Brain microvascular endothelial cell (primary cell): ENCODE measurements around the gene C10orf67.

ENCODE experiments used
- DNase-seq: peaks from one replicate; pipeline ENCODE4 v3.0.0-alpha.2; 2020
- H3K27ac ChIP-seq: fragments of 250-450 bp; sonication (Bioruptor Pico); 2 replicates; pipeline ENCODE4 v1.5.1; 2020; ENCODE audit warnings: mild to moderate bottlenecking, moderate library complexity
- H3K27me3 ChIP-seq: fragments of 250-450 bp; sonication (Bioruptor Pico); replicated peaks from 2 replicates; pipeline ENCODE4 v1.5.1; 2020; ENCODE audit warnings: mild to moderate bottlenecking
- H3K36me3 ChIP-seq: fragments of 250-450 bp; sonication (Bioruptor Pico); replicated peaks from 2 replicates; pipeline ENCODE4 v1.5.1; 2020; ENCODE audit warnings: mild to moderate bottlenecking
- H3K4me3 ChIP-seq: 2 replicates; pipeline ENCODE4 v1.5.1; 2011; ENCODE audit warnings: low read depth, mild to moderate bottlenecking, control low read depth, low read length, moderate library complexity
- in situ Hi-C: cut with HindIII; loops from 2 replicates; pipeline ENCODE4 v1.10.0; 2017; ENCODE audit warnings: low sequenced_read_pairs, low pct_ligation_motif_present
- TF ChIP-seq, protein P1 (sequence below): IDR thresholded peaks from 2 replicates; pipeline ENCODE4 v1.5.1; 2011; ENCODE audit warnings: low read depth, mild to moderate bottlenecking, moderate library complexity, low read length, control low read depth, inconsistent platforms; ENCODE audit errors: missing control alignments

Gene C10orf67

DNA sequence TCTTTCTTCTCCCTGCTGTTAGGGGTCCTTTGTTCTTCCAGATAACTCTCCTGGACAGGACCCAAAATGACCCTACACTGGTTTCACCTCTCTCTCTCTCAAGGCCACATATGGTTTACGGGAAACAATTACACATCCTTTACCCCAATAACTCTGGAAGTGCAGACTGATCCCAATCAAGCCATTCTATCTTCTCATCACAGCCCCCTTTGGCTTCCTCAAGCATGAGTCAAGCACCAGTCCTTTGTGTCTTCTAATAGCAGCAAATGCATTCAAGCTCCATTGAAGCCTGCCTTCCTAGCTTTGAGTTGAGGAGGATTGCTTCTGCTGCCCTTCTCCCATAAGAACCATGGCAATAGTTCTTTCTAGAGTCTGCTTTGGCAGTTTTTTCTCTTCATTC lies 20.2 kb downstream of the C10orf67 start:
- DNase-seq, result no peak
- TF ChIP-seq, protein P1, sequence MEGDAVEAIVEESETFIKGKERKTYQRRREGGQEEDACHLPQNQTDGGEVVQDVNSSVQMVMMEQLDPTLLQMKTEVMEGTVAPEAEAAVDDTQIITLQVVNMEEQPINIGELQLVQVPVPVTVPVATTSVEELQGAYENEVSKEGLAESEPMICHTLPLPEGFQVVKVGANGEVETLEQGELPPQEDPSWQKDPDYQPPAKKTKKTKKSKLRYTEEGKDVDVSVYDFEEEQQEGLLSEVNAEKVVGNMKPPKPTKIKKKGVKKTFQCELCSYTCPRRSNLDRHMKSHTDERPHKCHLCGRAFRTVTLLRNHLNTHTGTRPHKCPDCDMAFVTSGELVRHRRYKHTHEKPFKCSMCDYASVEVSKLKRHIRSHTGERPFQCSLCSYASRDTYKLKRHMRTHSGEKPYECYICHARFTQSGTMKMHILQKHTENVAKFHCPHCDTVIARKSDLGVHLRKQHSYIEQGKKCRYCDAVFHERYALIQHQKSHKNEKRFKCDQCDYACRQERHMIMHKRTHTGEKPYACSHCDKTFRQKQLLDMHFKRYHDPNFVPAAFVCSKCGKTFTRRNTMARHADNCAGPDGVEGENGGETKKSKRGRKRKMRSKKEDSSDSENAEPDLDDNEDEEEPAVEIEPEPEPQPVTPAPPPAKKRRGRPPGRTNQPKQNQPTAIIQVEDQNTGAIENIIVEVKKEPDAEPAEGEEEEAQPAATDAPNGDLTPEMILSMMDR, result no peak
- Histone ChIP-seq H3K27me3 (no peaks in the 10 kb centered on the region), H3K36me3 (no peaks in the 10 kb centered on the region), H3K4me3 (no peak overlapping the region), H3K27ac (no peak overlapping the region)
- in situ Hi-C loops, result loop anchor here (25.0 kb wide), 1 partner anchor 213 kb away; no protein-coding TSS in a partner anchor

DNA sequence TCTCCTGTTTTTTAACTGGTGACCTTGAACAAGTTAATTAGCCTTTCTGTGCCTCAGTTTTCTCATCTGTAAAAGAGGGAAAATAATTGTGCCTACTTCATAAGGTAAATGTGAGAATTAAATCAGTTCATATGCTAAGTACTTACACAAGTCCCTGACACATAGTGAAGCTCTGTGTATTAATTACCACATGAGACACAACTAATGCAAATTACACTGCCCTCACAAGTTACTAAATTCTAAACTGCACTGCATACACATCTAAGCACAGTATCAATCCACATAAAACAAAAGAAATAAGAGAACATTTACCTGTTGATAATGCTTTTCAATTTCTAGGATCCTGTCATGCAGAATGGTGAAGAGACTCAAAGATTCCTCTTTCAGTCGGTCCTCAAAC lies 22.5 kb downstream of the C10orf67 start:
- in situ Hi-C loops, result loop anchor here (25.0 kb wide), 1 partner anchor 215 kb away; no protein-coding TSS in a partner anchor

DNA sequence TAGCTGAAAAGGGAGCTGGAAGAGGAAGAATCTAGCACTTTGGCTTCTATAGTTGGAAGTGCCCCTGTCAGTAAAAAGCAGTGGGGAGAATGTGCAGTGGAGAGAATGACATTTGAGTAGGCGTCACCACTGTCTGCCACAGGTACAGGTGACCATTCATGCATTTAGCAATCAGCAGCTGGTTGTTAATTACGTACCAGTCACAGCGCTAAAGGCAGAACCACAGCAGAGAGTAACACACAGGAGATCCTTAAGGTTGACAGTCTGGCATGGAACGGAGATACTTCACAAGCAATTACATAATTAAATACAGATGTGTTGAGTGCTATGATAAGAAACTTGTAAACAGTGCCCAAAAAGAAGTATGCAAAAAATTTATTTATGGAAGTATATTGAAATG lies 24.8 kb downstream of the C10orf67 start:
- Histone ChIP-seq H3K27ac (no peak overlapping the region), H3K4me3 (no peak overlapping the region), H3K36me3 (no peaks in the 10 kb centered on the region), H3K27me3 (no peaks in the 10 kb centered on the region)
- in situ Hi-C loops, result loop anchor here (25.0 kb wide), 1 partner anchor 217 kb away; no protein-coding TSS in a partner anchor
- no peak for DNase-seq
- TF ChIP-seq, protein P1, result no peak

More for the DNA sequence above, 22.5 kb downstream of the C10orf67 start:
- Histone ChIP-seq H3K27me3 (no peaks in the 10 kb centered on the region), H3K36me3 (no peaks in the 10 kb centered on the region), H3K27ac (no peak overlapping the region), H3K4me3 (no peak overlapping the region)
- TF ChIP-seq, protein P1, result no peak
- no peak for DNase-seq

DNA sequence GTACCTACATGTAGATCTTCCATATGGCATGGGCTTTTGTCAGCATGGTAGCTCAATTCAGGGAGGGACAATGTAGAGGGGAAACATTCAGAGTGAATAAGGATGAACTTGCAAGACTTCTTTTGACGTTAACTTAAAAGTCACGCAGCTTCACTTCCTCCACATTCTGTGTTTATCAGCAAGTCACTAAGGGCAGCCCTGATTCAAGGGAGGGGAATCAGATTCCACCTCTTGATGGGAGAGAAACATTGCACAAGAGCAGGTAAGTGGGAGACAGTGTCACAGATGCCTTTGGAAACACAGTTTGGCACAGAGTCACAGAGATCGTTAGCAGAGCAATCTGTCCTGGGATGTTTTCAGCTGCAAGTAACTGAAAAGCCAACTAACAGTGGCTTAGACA lies 26.2 kb downstream of the C10orf67 start:
- TF ChIP-seq, protein P1, result no peak
- H3K27me3 ChIP-seq, result no peaks in the 10 kb centered on the region
- H3K36me3 ChIP-seq, result no peaks in the 10 kb centered on the region
- DNase-seq, result no peak
- H3K4me3 ChIP-seq, result no peak overlapping the region
- no peak overlapping the region for H3K27ac ChIP-seq
- in situ Hi-C loops, result loop anchor here (25.0 kb wide), 1 partner anchor 219 kb away; no protein-coding TSS in a partner anchor

GRCh38 chr10:23317416-23317815 lies 27.2 kb downstream of the C10orf67 start:
- H3K4me3 ChIP-seq, result no peak overlapping the region
- H3K27me3 ChIP-seq, result no peaks in the 10 kb centered on the region
- no peak for DNase-seq
- H3K36me3 ChIP-seq, result no peaks in the 10 kb centered on the region
- in situ Hi-C loops, result loop anchor here (25.0 kb wide), 1 partner anchor 220 kb away; no protein-coding TSS in a partner anchor
- H3K27ac ChIP-seq, result no peak overlapping the region
- TF ChIP-seq, protein P1, result no peak

DNA sequence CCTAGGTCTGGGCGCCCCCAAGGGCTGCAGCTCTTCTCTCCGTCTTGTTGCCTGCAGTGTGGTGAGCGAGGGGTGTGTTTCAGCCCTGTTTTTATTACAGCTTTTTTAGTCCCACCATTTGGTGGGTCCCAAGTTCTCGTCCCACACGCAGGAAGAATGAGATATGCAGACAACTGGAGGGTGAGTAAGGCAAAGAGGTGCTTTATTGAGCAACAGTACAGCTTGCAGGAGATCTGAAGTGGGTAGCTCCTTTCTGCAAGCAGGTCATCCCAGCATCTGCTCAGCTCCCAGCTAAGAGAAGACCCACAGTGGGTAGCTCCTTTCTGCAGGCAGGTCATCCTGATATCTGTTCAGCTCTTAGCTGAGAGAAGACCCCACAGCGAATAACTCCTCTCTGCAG lies 28.2 kb downstream of the C10orf67 start:
- no peaks in the 10 kb centered on the region for H3K36me3 ChIP-seq
- no peak overlapping the region for H3K27ac ChIP-seq
- in situ Hi-C loops, result loop anchor here (25.0 kb wide), 1 partner anchor 221 kb away; no protein-coding TSS in a partner anchor
- DNase-seq, result no peak
- H3K27me3 ChIP-seq, result no peaks in the 10 kb centered on the region
- TF ChIP-seq, protein P1, result no peak
- H3K4me3 ChIP-seq, result no peak overlapping the region
